ENCODE measurements around the gene SNTA1. TPM values are rescaled to one million over a fixed set of nuclear protein-coding genes. Genes with fewer than 3 reads are reported as not detected.

SNTA1 gene
- total and polyA plus RNA-seq, 9 of the 15 experiments (the other 6 are each of a cell fraction or from before 2014, with no cell fraction given): 1.2 to 40.8 (median 20.3) TPM

- TF ChIP-seq THRB (CRISPR knock-in tag; conservative IDR thresholded peaks at IDR 0.05) (no peak), CBX1 (IDR thresholded peaks at IDR 0.05; ENCODE audit: low read depth) (peak; percentile 74; the same call in 1 of the 2 replicates), MEF2D (tag; conservative IDR thresholded peaks at IDR 0.05; ENCODE audit: low read depth) (no peak), RAD21 (CRISPR knock-in tag; conservative IDR thresholded peaks at IDR 0.05 in 1 of 2, IDR thresholded peaks at IDR 0.05 in 1 of 2) (peak in 1 of 2 experiments; percentile 4; a peak in 1 of 4 replicates), ATF1 (CRISPR knock-in tag; IDR thresholded peaks at IDR 0.05) (no peak), ATF1 (tag; IDR thresholded peaks at IDR 0.05) (peak; percentile 82), LEF1 (IDR thresholded peaks at IDR 0.05) (no peak), NFE2 (IDR thresholded peaks at IDR 0.05; ENCODE audit: low read depth) (peak; percentile 53; the same call in 1 of the 2 replicates), GABPB2 (CRISPR knock-in tag; conservative IDR thresholded peaks at IDR 0.05) (no peak), MTA1 (IDR thresholded peaks at IDR 0.05; ENCODE audit: borderline replicate concordance) (no peak), SRF (CRISPR knock-in tag; IDR thresholded peaks at IDR 0.05) (no peak), SLC30A9 (CRISPR knock-in tag; IDR thresholded peaks at IDR 0.05) (no peak), THAP12 (CRISPR knock-in tag; IDR thresholded peaks at IDR 0.05) (peak; percentile 71; the same call in 1 of the 2 replicates), TCF15 (CRISPR knock-in tag; IDR thresholded peaks at IDR 0.05) (no peak), HDGF (IDR thresholded peaks at IDR 0.05) (no peak), ZNF12 (CRISPR knock-in tag; IDR thresholded peaks at IDR 0.05) (peak; percentile 59; the same call in 1 of the 2 replicates), SRSF1 (IDR thresholded peaks at IDR 0.05; ENCODE audit: low read depth, low read length) (no peak), BCL6 (CRISPR knock-in tag; IDR thresholded peaks at IDR 0.05) (no peak), ZNF512 (tag; IDR thresholded peaks at IDR 0.05) (no peak), E2F6 (IDR thresholded peaks at IDR 0.05; ENCODE audit: borderline replicate concordance in 1 of 2, extremely low read depth in 1 of 2, insufficient read depth in 1 of 2, insufficient read length in 1 of 2, low read depth in 1 of 2, low read length in 1 of 2, poor library complexity in 1 of 2, severe bottlenecking in 1 of 2) (peak in 1 of 2 experiments; percentile 45), SP2 (IDR thresholded peaks at IDR 0.05; ENCODE audit: extremely low read depth, low read depth, low read length, poor library complexity, severe bottlenecking) (no peak), ZC3H11A (IDR thresholded peaks at IDR 0.05; ENCODE audit: low read depth, low read length) (no peak)
These were observed 42.2 kb downstream of the SNTA1 start, which contains the start of gene CDK5RAP1 (continued) for GRCh38 chr20:33401184-33401920.
